ENCODE results near the gene OXT. TPM values are rescaled to one million over a fixed set of nuclear protein-coding genes. Genes with fewer than 3 reads are reported as not detected.
"Not testable (repeated sequence)": the region's sequence is repeated elsewhere in the genome, so short reads cannot be mapped to it uniquely, and the experiment has no call there.

The OXT gene
- total RNA-seq = 1 to 10 TPM; 2.2 to 2.6 TPM
- polyA plus RNA-seq = 1 to 10 TPM in 1 of 3 donors, under 1 TPM in 2; 0.53 to 2.2 (median 0.91) TPM
- 0 to 0.52 (median 0.24) reads per million in 6 experiments for total RNA-seq

DNA sequence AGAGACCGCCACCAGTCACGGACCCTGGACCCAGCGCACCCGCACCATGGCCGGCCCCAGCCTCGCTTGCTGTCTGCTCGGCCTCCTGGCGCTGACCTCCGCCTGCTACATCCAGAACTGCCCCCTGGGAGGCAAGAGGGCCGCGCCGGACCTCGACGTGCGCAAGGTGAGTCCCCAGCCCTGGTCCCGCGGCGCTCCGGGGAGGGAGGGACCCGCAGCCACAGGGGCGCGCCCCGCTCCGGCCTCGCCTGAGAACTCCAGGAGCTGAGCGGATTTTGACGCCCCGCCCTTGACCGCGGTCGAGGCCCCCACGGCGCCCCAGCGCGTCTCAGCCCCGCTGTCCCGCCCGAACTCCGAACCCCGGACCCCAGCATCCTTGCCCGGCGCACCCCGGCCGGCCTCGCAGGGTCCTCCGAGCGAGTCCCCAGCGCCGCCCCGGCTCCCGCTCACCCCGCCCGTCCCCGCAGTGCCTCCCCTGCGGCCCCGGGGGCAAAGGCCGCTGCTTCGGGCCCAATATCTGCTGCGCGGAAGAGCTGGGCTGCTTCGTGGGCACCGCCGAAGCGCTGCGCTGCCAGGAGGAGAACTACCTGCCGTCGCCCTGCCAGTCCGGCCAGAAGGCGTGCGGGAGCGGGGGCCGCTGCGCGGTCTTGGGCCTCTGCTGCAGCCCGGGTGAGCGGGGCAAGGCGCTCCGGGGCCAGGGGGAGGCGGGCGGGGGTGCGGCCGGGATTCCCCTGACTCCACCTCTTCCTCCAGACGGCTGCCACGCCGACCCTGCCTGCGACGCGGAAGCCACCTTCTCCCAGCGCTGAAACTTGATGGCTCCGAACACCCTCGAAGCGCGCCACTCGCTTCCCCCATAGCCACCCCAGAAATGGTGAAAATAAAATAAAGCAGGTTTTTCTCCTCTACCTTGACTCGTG is at the start of gene OXT:
Gene OXT, plus strand, starts transcription at position 11 of the 920 bp plus-strand sequence. Its CDS starts 36 bp downstream, at position 47.
- peak; percentile 81 to 87 for ATAC-seq

DNA sequence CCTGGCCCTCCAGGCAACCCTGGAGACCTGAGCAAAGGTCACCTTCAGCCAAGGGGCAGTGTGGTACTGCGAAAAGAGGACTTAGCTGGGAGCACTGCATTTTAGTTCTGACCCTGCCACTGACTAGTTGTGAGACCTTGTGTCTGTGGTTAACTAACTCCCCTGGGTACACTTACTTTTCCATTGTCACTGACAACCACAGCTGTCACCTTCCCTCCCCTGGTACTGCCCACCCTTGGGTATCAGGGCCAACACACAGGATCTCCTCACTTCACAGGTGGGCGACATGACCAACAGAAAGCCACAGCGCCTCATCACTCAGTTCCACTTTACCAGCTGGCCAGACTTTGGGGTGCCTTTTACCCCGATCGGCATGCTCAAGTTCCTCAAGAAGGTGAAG is 49.6 kb upstream of the OXT start:
- Mint-ChIP-seq H3K27me3 (no peaks in the 10 kb centered on the region), H3K9me3 (no peaks in the 10 kb centered on the region), H3K4me3 (no peak overlapping the region), H3K27ac (peak overlapping the region in 1 of 10 donors; percentile 3), H3K36me3 (peaks cover 0 to 78% (median 17%) of the 10 kb centered on the region in 3 donors), H3K4me1 (no peaks in the 10 kb centered on the region)
- DNase-seq = no peak
- ATAC-seq = no peak
- POLR2A ChIA-PET = interaction anchor here (0.9 kb wide), 1 partner anchor 13 kb away, joined by 3 read pairs; no protein-coding TSS in a partner anchor

More for the DNA sequence above, at the start of gene OXT:
- Mint-ChIP-seq H3K36me3 (peaks cover 0 to 4% (median 2%) of the 10 kb centered on the region in 3 donors), H3K27me3 (peaks cover 0 to 1% (median 0%) of the 10 kb centered on the region in 5 donors), H3K9me3 (no peaks in the 10 kb centered on the region), H3K4me3 (peak within 1 kb of the TSS; percentile 74 to 93 (median 88)), H3K27ac (peak within 1 kb of the TSS; percentile 71 to 95 (median 92)), H3K4me1 (peaks cover 14 to 29% (median 20%) of the 10 kb centered on the region in 4 donors)
- POLR2A ChIA-PET = interaction anchor here (0.7 to 5.6 kb wide), 11 partner anchors 10 to 88 kb away, joined by 3 to 63 read pairs (median 4); partner anchors contain the start of genes FASTKD5, MRPS26 and UBOX5
- DNase-seq = peak; percentile 53 to 86 (median 68)

DNA sequence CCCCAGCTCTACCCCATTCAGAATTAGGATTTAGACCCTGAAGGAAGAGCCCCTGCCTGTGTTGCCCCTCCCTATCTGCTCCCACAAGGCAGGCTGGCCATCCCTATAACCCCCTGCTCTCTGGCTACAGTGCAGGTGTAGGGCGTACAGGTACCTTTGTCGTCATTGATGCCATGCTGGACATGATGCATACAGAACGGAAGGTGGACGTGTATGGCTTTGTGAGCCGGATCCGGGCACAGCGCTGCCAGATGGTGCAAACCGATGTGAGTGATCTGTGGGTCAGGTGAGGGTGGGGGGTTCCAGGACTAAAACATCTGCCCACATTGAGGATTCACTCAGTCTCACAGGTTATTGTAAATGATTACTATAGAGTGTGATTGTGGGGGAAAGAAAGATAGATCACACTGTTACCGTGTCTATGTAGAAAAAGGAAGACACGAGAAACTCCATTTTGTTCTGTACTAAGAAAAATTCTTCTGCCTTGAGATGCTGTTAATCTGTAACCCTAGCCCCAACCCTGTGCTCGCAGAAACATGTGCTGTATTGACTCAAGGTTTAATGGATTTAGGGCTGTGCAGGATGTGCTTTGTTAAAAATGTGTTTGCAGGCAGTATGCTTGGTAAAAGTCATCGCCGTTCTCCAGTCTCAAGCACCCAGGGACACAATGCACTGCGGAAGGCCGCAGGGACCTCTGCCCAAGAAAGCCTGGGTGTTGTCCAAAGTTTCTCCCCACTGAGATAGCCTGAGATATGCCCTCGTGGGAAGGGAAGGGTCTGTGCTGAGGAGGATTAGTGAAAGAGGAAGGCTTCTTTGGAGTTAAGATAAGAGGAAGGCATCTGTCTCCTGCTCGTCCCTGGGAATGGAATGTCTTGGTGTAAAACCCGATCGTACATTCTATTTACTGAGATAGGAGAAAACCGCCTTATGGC is 48.6 kb upstream of the OXT start:
- DNase-seq, ATAC-seq, H3K27me3 Mint-ChIP-seq, POLR2A ChIA-PET, H3K9me3 Mint-ChIP-seq, H3K4me3 Mint-ChIP-seq, H3K4me1 Mint-ChIP-seq: not testable (repeated sequence)
- H3K27ac Mint-ChIP-seq = peak overlapping the region in 5 of 10 donors; percentile 4 to 75 (median 16)
- H3K36me3 Mint-ChIP-seq = peaks cover 0 to 78% (median 20%) of the 10 kb centered on the region in 3 donors

DNA sequence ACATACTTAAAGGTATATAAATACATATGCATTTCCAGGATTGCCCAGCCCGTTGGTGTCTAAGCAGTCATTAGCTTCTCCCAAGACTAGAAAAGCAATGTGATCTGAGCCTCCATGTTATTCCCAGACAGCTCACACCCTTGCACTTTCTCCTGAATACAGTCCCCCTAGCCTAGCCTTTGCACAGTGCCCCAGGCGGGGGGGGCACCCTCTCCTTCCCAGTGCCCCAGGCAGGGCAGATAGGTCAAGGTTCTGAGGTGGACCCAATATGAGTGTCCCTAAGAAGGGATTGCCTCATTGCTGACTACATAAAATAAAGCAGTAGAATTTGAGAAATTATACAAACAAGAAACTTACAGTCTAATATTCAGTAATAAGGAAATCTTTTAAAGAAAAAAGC is 43.4 kb upstream of the OXT start:
- ATAC-seq (no peak), DNase-seq (no peak)
- no peaks in the 10 kb centered on the region for H3K9me3 Mint-ChIP-seq
- H3K4me1 Mint-ChIP-seq = no peaks in the 10 kb centered on the region
- no peak overlapping the region for H3K4me3 Mint-ChIP-seq
- H3K27me3 Mint-ChIP-seq = no peaks in the 10 kb centered on the region
- H3K36me3 Mint-ChIP-seq = peaks cover 0 to 71% (median 17%) of the 10 kb centered on the region in 3 donors
- POLR2A ChIA-PET = no interaction called here
- H3K27ac Mint-ChIP-seq = peak overlapping the region in 3 of 10 donors; percentile 3 to 67 (median 7)

DNA sequence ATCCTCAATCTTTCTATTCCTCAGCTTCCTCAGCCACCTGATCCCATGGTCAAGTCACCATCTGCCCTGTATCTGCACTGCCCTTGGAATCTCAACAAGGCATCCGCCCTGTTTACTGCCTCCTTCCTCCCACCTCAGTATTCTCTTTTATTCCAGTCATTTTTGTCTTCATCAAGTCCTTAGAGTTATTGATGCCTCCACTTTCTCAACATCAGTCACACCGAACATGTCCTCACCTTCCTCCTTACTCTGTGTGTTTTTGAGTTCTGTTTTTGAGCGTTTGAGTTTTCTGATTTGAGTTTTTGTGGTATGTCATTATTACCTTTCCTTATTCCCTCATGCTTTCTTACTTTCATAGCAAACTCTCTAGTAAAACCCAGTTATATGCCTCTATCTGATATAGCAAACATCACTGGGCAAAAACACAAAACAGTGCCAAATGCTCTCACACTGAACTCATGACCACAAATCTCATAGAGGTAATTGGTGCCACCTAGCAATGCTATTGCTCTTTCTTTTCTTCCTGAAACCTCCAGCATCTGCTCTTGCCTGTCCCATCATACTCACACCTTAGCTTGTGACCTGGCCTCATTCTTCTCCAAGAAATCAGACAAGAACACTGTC is 39.8 kb upstream of the OXT start:
- ATAC-seq (no peak), DNase-seq (no peak)
- Mint-ChIP-seq H3K27me3 (no peaks in the 10 kb centered on the region), H3K9me3 (no peaks in the 10 kb centered on the region), H3K27ac (no peak overlapping the region), H3K4me3 (no peak overlapping the region), H3K36me3 (peaks cover 0 to 65% (median 20%) of the 10 kb centered on the region in 3 donors), H3K4me1 (peaks cover 0 to 1% (median 0%) of the 10 kb centered on the region in 4 donors)
- POLR2A ChIA-PET = no interaction called here

DNA sequence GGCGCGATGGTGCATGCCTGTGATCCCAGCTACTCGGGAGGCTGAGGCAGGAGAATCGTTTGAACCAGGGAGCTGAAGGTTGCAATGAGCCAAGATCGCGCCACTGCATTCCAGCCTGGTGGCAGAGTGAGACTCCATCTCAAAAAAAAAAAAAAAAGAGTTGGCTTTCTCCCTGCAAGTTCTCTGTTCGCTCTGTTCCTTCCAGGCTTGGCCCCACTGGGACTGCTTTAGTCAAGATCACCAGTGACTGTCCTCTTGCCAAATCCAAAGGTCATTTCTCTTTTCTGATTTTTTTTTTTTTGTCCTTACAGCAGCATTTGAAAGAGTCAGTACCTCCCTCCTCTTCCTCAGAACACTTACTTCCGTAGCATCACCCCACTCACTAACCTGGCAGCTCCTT is 38.8 kb upstream of the OXT start:
- ATAC-seq (no peak), DNase-seq (no peak)
- no peaks in the 10 kb centered on the region for H3K9me3 Mint-ChIP-seq
- no peak overlapping the region for H3K4me3 Mint-ChIP-seq
- H3K4me1 Mint-ChIP-seq = peaks cover 0 to 1% (median 0%) of the 10 kb centered on the region in 4 donors
- POLR2A ChIA-PET = interaction anchor here (0.7 kb wide), 1 partner anchor 13 kb away, joined by 4 read pairs; no protein-coding TSS in a partner anchor
- H3K27me3 Mint-ChIP-seq = no peaks in the 10 kb centered on the region
- peaks cover 0 to 65% (median 15%) of the 10 kb centered on the region in 3 donors for H3K36me3 Mint-ChIP-seq
- H3K27ac Mint-ChIP-seq = no peak overlapping the region

DNA sequence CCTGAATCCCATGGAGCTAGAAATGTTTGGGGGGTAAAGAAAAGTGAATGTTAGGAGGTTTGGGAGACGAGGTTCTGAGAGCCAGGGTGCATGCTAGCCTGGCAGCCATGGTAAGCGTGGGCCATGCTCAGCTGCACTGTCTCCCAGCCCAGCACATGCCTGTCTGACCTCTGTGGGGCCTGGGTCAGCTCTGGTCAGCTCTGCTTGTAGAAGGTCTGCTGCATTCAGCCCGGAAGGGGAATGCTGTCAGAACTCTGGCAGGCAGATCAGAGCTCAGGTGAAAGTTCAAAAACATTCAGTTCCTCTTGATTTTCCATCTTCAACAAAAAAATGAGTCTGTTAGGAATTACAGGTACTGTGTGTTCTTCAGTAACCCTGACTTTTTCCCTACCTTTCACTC is 33.8 kb upstream of the OXT start:
- H3K4me1 Mint-ChIP-seq = peaks cover 0 to 13% (median 1%) of the 10 kb centered on the region in 4 donors
- H3K27ac Mint-ChIP-seq = peak overlapping the region in 2 of 10 donors; percentile 46 to 92
- H3K4me3 Mint-ChIP-seq = no peak overlapping the region
- no peaks in the 10 kb centered on the region for H3K9me3 Mint-ChIP-seq
- POLR2A ChIA-PET = no interaction called here
- DNase-seq = no peak
- no peak for ATAC-seq
- peaks cover 0 to 71% (median 13%) of the 10 kb centered on the region in 3 donors for H3K36me3 Mint-ChIP-seq
- H3K27me3 Mint-ChIP-seq = no peaks in the 10 kb centered on the region

DNA sequence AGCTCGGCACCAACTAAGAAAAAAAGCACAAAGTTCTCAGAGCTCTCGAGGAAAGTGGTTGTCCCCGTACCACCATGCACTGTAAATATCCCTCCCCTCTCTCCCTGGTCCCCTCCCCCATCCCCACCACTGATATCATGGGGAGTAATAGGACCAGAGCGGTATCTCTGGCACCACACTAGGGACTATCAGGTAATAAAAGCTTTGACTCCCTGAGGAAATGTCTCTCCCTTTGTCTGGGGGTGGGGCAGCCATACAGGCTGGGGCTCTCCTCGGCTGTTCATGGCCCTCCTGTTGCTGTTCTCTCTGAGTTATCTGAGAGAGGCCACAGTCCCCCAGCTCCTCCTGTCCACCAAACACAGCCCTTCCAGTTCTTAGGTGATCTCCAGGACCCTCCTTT is 33.0 kb upstream of the OXT start:
- Mint-ChIP-seq H3K27me3 (no peaks in the 10 kb centered on the region), H3K4me3 (no peak overlapping the region), H3K36me3 (peaks cover 0 to 71% (median 13%) of the 10 kb centered on the region in 3 donors), H3K4me1 (peaks cover 0 to 13% (median 1%) of the 10 kb centered on the region in 4 donors), H3K9me3 (no peaks in the 10 kb centered on the region), H3K27ac (peak overlapping the region in 7 of 10 donors; percentile 27 to 82 (median 46))
- POLR2A ChIA-PET = no interaction called here
- no peak for DNase-seq
- no peak for ATAC-seq

DNA sequence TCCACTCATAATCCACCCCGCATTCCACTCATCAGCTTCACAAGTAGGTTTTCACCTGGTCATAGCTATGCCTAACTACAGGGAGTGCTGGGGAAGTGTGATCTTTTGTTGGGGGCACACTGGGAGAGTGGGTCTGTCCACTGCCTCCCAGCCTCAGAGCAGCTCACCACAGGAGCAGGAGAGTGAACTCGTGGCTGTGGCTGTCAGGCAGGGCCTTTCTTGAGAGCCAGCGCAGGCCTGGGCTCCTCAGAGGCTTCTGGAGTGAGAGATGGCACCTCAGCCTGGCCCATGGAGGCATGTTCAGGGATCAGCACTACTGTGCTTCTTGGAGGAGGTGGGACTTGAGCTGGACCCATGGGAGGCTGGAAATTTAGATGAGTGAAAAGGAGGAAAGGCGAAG is 32.0 kb upstream of the OXT start:
- Mint-ChIP-seq H3K4me3 (no peak overlapping the region), H3K4me1 (peaks cover 0 to 16% (median 1%) of the 10 kb centered on the region in 4 donors), H3K36me3 (peaks cover 0 to 64% (median 13%) of the 10 kb centered on the region in 3 donors), H3K27me3 (no peaks in the 10 kb centered on the region), H3K27ac (peak overlapping the region in 5 of 10 donors; percentile 3 to 94 (median 42)), H3K9me3 (no peaks in the 10 kb centered on the region)
- DNase-seq (no peak), ATAC-seq (no peak)
- POLR2A ChIA-PET = interaction anchor here (0.7 kb wide), 1 partner anchor 29 kb away, joined by 3 read pairs; no protein-coding TSS in a partner anchor

DNA sequence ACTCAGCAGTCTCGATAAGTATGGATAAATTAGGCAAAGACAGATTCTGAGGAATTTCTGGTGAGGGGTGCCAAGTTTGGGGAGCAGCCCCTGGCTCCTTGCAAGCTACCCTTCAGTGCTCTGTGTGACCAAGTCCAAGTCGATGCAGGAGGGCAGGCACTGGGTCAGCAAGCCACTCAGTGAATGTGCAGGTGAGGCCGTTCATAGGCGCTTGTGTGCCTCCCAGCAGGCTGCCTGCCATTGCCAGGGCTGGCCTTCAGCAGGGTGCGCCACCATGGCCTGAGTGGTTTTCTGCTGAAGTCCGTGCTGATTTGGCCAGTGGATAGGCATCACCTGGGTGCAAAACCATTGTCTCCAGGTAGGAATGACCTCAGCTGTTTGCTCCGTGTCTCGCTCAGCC is 31.3 kb upstream of the OXT start:
- H3K4me3 Mint-ChIP-seq = no peak overlapping the region
- ATAC-seq (no peak), DNase-seq (no peak)
- H3K9me3 Mint-ChIP-seq = no peaks in the 10 kb centered on the region
- peak overlapping the region in 9 of 10 donors; percentile 2 to 94 (median 49) for H3K27ac Mint-ChIP-seq
- no peaks in the 10 kb centered on the region for H3K27me3 Mint-ChIP-seq
- H3K36me3 Mint-ChIP-seq = peaks cover 0 to 58% (median 12%) of the 10 kb centered on the region in 3 donors
- POLR2A ChIA-PET = interaction anchor here (0.7 kb wide), 1 partner anchor 30 kb away, joined by 3 read pairs; no protein-coding TSS in a partner anchor
- H3K4me1 Mint-ChIP-seq = peaks cover 3 to 17% (median 4%) of the 10 kb centered on the region in 4 donors

DNA sequence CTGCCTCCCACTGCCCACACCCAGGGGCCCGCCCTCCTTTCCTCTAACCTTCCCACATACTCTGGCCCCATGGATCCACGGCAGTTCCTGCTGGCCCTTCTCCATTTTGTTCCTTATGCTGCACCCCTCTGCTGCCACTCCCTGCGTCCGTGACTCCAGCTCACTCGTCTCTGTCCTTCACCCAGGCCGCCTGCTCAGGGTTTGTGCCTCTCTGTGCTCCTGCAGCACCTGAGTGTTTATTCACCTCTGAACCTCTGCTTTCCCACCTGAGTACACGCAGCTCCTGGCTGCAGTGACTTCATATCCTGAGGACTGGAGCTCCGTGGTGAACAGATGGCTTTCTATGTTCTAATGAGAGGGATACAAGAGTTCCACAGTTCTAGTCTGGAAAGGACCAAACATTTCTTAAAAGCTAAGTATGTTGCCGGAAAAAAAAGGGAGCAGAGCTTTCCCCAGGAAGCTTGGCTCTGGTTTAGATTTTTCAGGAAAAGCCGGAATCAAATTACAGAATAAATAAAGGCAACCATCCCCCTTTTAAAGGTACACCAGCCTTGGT is 29.5 kb upstream of the OXT start:
- Mint-ChIP-seq H3K27ac (peak overlapping the region in 8 of 10 donors; percentile 30 to 92 (median 72)), H3K36me3 (peaks cover 0 to 41% (median 2%) of the 10 kb centered on the region in 3 donors), H3K27me3 (no peaks in the 10 kb centered on the region), H3K9me3 (no peaks in the 10 kb centered on the region), H3K4me1 (peaks cover 11 to 23% (median 16%) of the 10 kb centered on the region in 4 donors), H3K4me3 (no peak overlapping the region)
- POLR2A ChIA-PET = interaction anchor here (1.1 kb wide), 1 partner anchor 42 kb away, joined by 3 read pairs; no protein-coding TSS in a partner anchor
- ATAC-seq = no peak
- no peak for DNase-seq

Measured in naive thymus-derived CD8-positive, alpha-beta T cell (primary cell).